ENCODE measurements around the gene BUB1B. TPM values are rescaled to one million over a fixed set of nuclear protein-coding genes. Genes with fewer than 3 reads are reported as not detected.

BUB1B gene
- polyA plus RNA-seq, 1 of the 3 experiments (the other 2 are of a cell fraction) = 12.6 TPM

- CTCF ChIA-PET = interaction anchor here (1.4 kb wide), 1 partner anchor 125 kb away, joined by 3 read pairs; no protein-coding TSS in a partner anchor
- DNase-seq = no peak
- H3K27me3 ChIP-seq (ENCODE audit: insufficient read depth) = no peaks in the 10 kb centered on the region
- H3K9me3 ChIP-seq = no peaks in the 10 kb centered on the region
- no peaks in the 10 kb centered on the region for H3K9me2 ChIP-seq
- H3F3A ChIP-seq (replicated peaks; ENCODE audit: insufficient read depth) = peaks cover 4% of the 10 kb centered on the region
- WGBS (ENCODE audit: low lambda C conversion rate) = 42% methylated on average over 9 of the region's 9 CpGs
- H3K36me3 ChIP-seq (replicated peaks in 1 of 2; ENCODE audit: control insufficient read depth in 1 of 2, insufficient read depth in 2 of 2, low read length in 1 of 2) = no peaks in the 10 kb centered on the region
- no peaks in the 10 kb centered on the region for H3K79me2 ChIP-seq (ENCODE audit: insufficient read depth)
- H3K4me3 ChIP-seq (ENCODE audit: low read depth in 2 of 2, low read length in 1 of 2) = no peak overlapping the region
- H3K9ac ChIP-seq = no peak overlapping the region
- H3K4me1 ChIP-seq (ENCODE audit: control insufficient read depth in 1 of 2, insufficient read depth in 2 of 2, low read depth in 1 of 2, low read length in 1 of 2) = peaks cover 4 to 11% of the 10 kb centered on the region in 2 experiments; a peak in 2 of 4 replicates
- 0 out of 2 replicates have a peak overlapping the region, but pooled peaks have one; percentile 40 for H2AFZ ChIP-seq (ENCODE audit: low read depth)
- POLR2A ChIA-PET = no interaction called here
- no peak overlapping the region for H3K4me2 ChIP-seq
- H4K20me1 ChIP-seq (ENCODE audit: insufficient read depth) = no peaks in the 10 kb centered on the region
- TF ChIP-seq MEF2A (IDR thresholded peaks at IDR 0.05; ENCODE audit: borderline replicate concordance, low read depth) (no peak), JUND (IDR thresholded peaks at IDR 0.05) (peak; percentile 47; the same call in 1 of the 2 replicates), RFX5 (IDR thresholded peaks at IDR 0.05; ENCODE audit: low read length) (no peak), FOXJ3 (CRISPR knock-in tag; IDR thresholded peaks at IDR 0.05) (no peak), EP300 (IDR thresholded peaks at IDR 0.05; ENCODE audit: borderline replicate concordance in 1 of 2, low read depth in 1 of 2, low read length in 1 of 2) (no peak), FOSL2 (IDR thresholded peaks at IDR 0.05; ENCODE audit: borderline replicate concordance, low read depth) (peak; percentile 82), PBX3 (IDR thresholded peaks at IDR 0.05) (peak; percentile 67), TAF1 (IDR thresholded peaks at IDR 0.05; ENCODE audit: borderline replicate concordance, low read depth, low read length) (peak; percentile 13; the same call in 1 of the 2 replicates), USF2 (IDR thresholded peaks at IDR 0.05; ENCODE audit: borderline replicate concordance, low read depth, low read length) (no peak), POLR2AphosphoS5 (IDR thresholded peaks at IDR 0.05; ENCODE audit: low read depth, low read length) (no peak), USF1 (IDR thresholded peaks at IDR 0.05; ENCODE audit: borderline replicate concordance, low read depth) (no peak), NFIC (IDR thresholded peaks at IDR 0.05; ENCODE audit: borderline replicate concordance) (peak; percentile 92), TEAD4 (IDR thresholded peaks at IDR 0.05; ENCODE audit: borderline replicate concordance, insufficient read depth) (no peak), RCOR1 (IDR thresholded peaks at IDR 0.05; ENCODE audit: low read length) (no peak), TCF12 (IDR thresholded peaks at IDR 0.05) (peak; percentile 53), MAX (IDR thresholded peaks at IDR 0.05; ENCODE audit: low read depth) (0 out of 2 replicates have a peak, but pooled peaks have one; percentile 21), MXI1 (IDR thresholded peaks at IDR 0.05; ENCODE audit: low read depth, low read length) (no peak), SIN3A (IDR thresholded peaks at IDR 0.05; ENCODE audit: borderline replicate concordance, low read depth, low read length) (no peak), IRF3 (IDR thresholded peaks at IDR 0.05; ENCODE audit: low read depth, low read length) (no peak)
- no peak overlapping the region for H3K27ac ChIP-seq (ENCODE audit: low read depth in 2 of 2, low read length in 1 of 2)
Measured at GRCh38 chr15:40150163-40150925, 10.5 kb upstream of the BUB1B start.
